ENCODE data around the gene DGKH. TPM values are rescaled to one million over a fixed set of nuclear protein-coding genes. Genes with fewer than 3 reads are reported as not detected.

DGKH gene
- total RNA-seq, 2 experiments from 2014 or later: 6.0 TPM

- TF ChIP-seq CTCF (IDR thresholded peaks at IDR 0.05): no peak
- H3K9me3 ChIP-seq (ENCODE audit: control insufficient read depth in 1 of 2, insufficient read depth in 1 of 2, low read length in 2 of 2): peaks cover 0 to 5% of the 10 kb centered on the region in 2 experiments
- no peak overlapping the region for H3K4me3 ChIP-seq (ENCODE audit: low read length)
- POLR2A ChIA-PET: no interaction called here
- H3K36me3 ChIP-seq (ENCODE audit: insufficient read depth, low read length): no peaks in the 10 kb centered on the region
- Mint-ChIP-seq H3K27ac (no peak overlapping the region), H3K9me3 (no peaks in the 10 kb centered on the region), H3K4me1 (ENCODE audit: low read depth) (no peaks in the 10 kb centered on the region), H3K36me3 (ENCODE audit: low read depth) (peaks cover 19% of the 10 kb centered on the region), H3K27me3 (no peaks in the 10 kb centered on the region), H3K4me3 (no peak overlapping the region)
- intact Hi-C loops (cut with DNase I, micrococcal nuclease): no loop called here
- CTCF ChIA-PET: no interaction called here
- H3K27ac ChIP-seq (ENCODE audit: low read depth in 1 of 2, low read length in 2 of 2): no peak overlapping the region
- DNase-seq (no peak), ATAC-seq (ENCODE audit: poor library complexity) (no peak)
- H3K27me3 ChIP-seq (ENCODE audit: control insufficient read depth in 1 of 2, insufficient read depth in 2 of 2, low read length in 2 of 2): no peaks in the 10 kb centered on the region
- no peaks in the 10 kb centered on the region for H3K4me1 ChIP-seq (ENCODE audit: insufficient read depth, low read length)
Observed at GRCh38 chr13:42063105-42063504, 14.7 kb downstream of the DGKH start.

- no peak for DNase-seq
- H3K36me3 ChIP-seq (ENCODE audit: insufficient read depth, low read length): no peaks in the 10 kb centered on the region
- H3K27ac Mint-ChIP-seq: no peak overlapping the region
- H3K4me3 Mint-ChIP-seq: no peak overlapping the region
- H3K9me3 Mint-ChIP-seq: no peaks in the 10 kb centered on the region
- no peaks in the 10 kb centered on the region for H3K4me1 ChIP-seq (ENCODE audit: insufficient read depth, low read length)
- H3K27ac ChIP-seq (ENCODE audit: low read depth in 1 of 2, low read length in 2 of 2): no peak overlapping the region
- no peak for ATAC-seq (ENCODE audit: poor library complexity)
- intact Hi-C loops (cut with DNase I, micrococcal nuclease): no loop called here
- no peaks in the 10 kb centered on the region for H3K4me1 Mint-ChIP-seq (ENCODE audit: low read depth)
- no peaks in the 10 kb centered on the region for H3K27me3 Mint-ChIP-seq
- H3K36me3 Mint-ChIP-seq (ENCODE audit: low read depth): peaks cover 13% of the 10 kb centered on the region
- no peaks in the 10 kb centered on the region for H3K27me3 ChIP-seq (ENCODE audit: control insufficient read depth in 1 of 2, insufficient read depth in 2 of 2, low read length in 2 of 2)
- no peak overlapping the region for H3K4me3 ChIP-seq (ENCODE audit: low read length)
- no peaks in the 10 kb centered on the region for H3K9me3 ChIP-seq (ENCODE audit: control insufficient read depth in 1 of 2, insufficient read depth in 1 of 2, low read length in 2 of 2)
- no peak for TF ChIP-seq CTCF (IDR thresholded peaks at IDR 0.05)
- ChIA-PET POLR2A (no interaction called here), CTCF (interaction anchor here (1.1 kb wide), 1 partner anchor 20 kb away, joined by 3 read pairs; no protein-coding TSS in a partner anchor)
Observed at GRCh38 chr13:42064259-42064658, 15.8 kb downstream of the DGKH start.

GRCh38 chr13:42064966-42065365 lies 16.5 kb downstream of the DGKH start:
- no peak overlapping the region for H3K4me3 ChIP-seq (ENCODE audit: low read length)
- ATAC-seq (ENCODE audit: poor library complexity) (no peak), DNase-seq (no peak)
- Mint-ChIP-seq H3K4me1 (ENCODE audit: low read depth) (no peaks in the 10 kb centered on the region), H3K27ac (no peak overlapping the region), H3K27me3 (no peaks in the 10 kb centered on the region), H3K36me3 (ENCODE audit: low read depth) (peaks cover 13% of the 10 kb centered on the region), H3K4me3 (no peak overlapping the region), H3K9me3 (no peaks in the 10 kb centered on the region)
- TF ChIP-seq CTCF (IDR thresholded peaks at IDR 0.05): no peak
- H3K4me1 ChIP-seq (ENCODE audit: insufficient read depth, low read length): no peaks in the 10 kb centered on the region
- no peaks in the 10 kb centered on the region for H3K27me3 ChIP-seq (ENCODE audit: control insufficient read depth in 1 of 2, insufficient read depth in 2 of 2, low read length in 2 of 2)
- H3K9me3 ChIP-seq (ENCODE audit: control insufficient read depth in 1 of 2, insufficient read depth in 1 of 2, low read length in 2 of 2): no peaks in the 10 kb centered on the region
- intact Hi-C loops (cut with DNase I, micrococcal nuclease): no loop called here
- ChIA-PET POLR2A (no interaction called here), CTCF (interaction anchor here (1.1 kb wide), 1 partner anchor 20 kb away, joined by 3 read pairs; no protein-coding TSS in a partner anchor)
- no peaks in the 10 kb centered on the region for H3K36me3 ChIP-seq (ENCODE audit: insufficient read depth, low read length)
- no peak overlapping the region for H3K27ac ChIP-seq (ENCODE audit: low read depth in 1 of 2, low read length in 2 of 2)
